Measurements from ENCODE around the gene FOXC2. TPM values are rescaled to one million over a fixed set of nuclear protein-coding genes. Genes with fewer than 3 reads are reported as not detected.

FOXC2 gene
- total and polyA plus RNA-seq, 10 of the 15 experiments (the other 5 are each of a cell fraction or from before 2014, with no cell fraction given), result not detected

DNA sequence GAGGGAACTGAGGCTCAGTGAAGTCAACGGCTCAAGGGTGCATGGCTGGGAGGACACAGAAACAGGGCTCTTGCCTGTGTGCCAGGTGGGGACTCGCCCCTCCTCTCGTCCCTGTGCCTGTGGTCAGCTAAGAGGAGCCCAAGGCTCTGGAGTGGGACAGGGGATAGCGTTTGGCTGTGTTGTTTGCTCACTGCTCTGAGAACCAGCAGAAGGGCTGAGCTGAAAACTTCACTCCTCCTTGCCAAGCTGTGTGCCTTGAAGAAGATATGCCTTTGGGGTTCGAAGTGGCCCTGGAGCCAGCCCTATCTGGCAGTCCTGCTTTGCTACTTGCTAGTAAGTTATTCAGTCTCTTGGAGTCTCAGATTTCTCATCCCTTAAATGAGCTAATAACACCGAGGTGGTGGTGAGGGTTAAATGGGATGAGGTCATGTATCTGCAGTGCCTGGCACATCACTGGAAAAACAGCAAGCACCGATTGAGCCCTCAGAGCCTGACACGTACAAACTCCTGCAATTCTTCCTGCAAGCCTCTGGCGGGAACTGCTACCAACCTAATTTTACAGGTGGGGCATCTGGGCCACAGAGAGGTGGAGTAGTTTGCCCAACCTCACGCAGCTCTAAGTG, 29.5 kb downstream of the FOXC2 start:
- no TSS peak for BruUV-seq (replicated peaks)
- intact Hi-C loops (cut with micrococcal nuclease; ENCODE audit: unreplicated experiment), result no loop called here
- Histone ChIP-seq H3K4me2 (ENCODE audit: control insufficient read depth, insufficient read depth) (no peak overlapping the region), H3K9ac (ENCODE audit: control insufficient read depth, insufficient read depth, low read length) (no peak overlapping the region), H3K4me1 (ENCODE audit: control insufficient read depth, insufficient read depth, low read length) (no peaks in the 10 kb centered on the region), H3K9me3 (replicated peaks; ENCODE audit: control insufficient read depth, insufficient read depth, low read length) (no peaks in the 10 kb centered on the region), H3K36me3 (ENCODE audit: control insufficient read depth in 2 of 2, insufficient read depth in 2 of 2, low read length in 1 of 2) (no peaks in the 10 kb centered on the region), H3K27me3 (replicated peaks in 1 of 2; ENCODE audit: control insufficient read depth in 2 of 2, insufficient read depth in 2 of 2, low read length in 1 of 2) (peaks cover 2 to 4% of the 10 kb centered on the region in 2 experiments; a peak in 3 of 4 replicates), H3K4me3 (no peak overlapping the region), H3K79me2 (ENCODE audit: control insufficient read depth, insufficient read depth, low read length) (no peaks in the 10 kb centered on the region), H2AFZ (ENCODE audit: control insufficient read depth, low read depth, low read length) (no peak overlapping the region), H3K27ac (ENCODE audit: control insufficient read depth, insufficient read depth) (no peak overlapping the region), H4K20me1 (ENCODE audit: control insufficient read depth, insufficient read depth) (no peaks in the 10 kb centered on the region)
- 13% methylated on average over 10 of the region's 10 CpGs for WGBS (ENCODE audit: insufficient coverage, insufficient replicate concordance, low lambda C conversion rate, missing lambda C conversion rate)
- ChIA-PET RAD21 (ENCODE audit: unreplicated experiment) (no interaction called here), CTCF (no interaction called here), SMC1A (ENCODE audit: uncharacterized antibody, unreplicated experiment) (interaction anchor here (0.9 to 1.1 kb wide), 2 partner anchors 26 to 276 kb away, joined by 3 to 4 read pairs; no protein-coding TSS in a partner anchor), POLR2A (no interaction called here)
- no peak for ATAC-seq
- FAIRE-seq, result no peak
- in situ Hi-C loops (cut with MboI), result no loop called here
- DNase-seq (ENCODE audit: low read depth, low spot score), result no peak
- no peak for TF ChIP-seq ZSCAN29 (IDR thresholded peaks at IDR 0.05)
- TF ChIP-seq ETV6 (conservative IDR thresholded peaks at IDR 0.05 in 1 of 2, IDR thresholded peaks at IDR 0.05 in 1 of 2; ENCODE audit: borderline replicate concordance in 1 of 2, low read depth in 1 of 2), result no peak
- no peak for TF ChIP-seq RAD21 (IDR thresholded peaks at IDR 0.05; ENCODE audit: insufficient read depth, low read depth, low read length)
- no peak for TF ChIP-seq SUPT20H (IDR thresholded peaks at IDR 0.05; ENCODE audit: borderline replicate concordance, control insufficient read depth, low read depth, low read length)
- no peak for TF ChIP-seq YBX1 (IDR thresholded peaks at IDR 0.05)
- no peak for TF ChIP-seq CBFB (IDR thresholded peaks at IDR 0.05; ENCODE audit: low read depth)
- no peak for TF ChIP-seq ZNF384 (IDR thresholded peaks at IDR 0.05; ENCODE audit: borderline replicate concordance, low read depth, low read length)
- no peak for TF ChIP-seq NR2C1 (IDR thresholded peaks at IDR 0.05)
- TF ChIP-seq CBX3 (IDR thresholded peaks at IDR 0.05; ENCODE audit: borderline replicate concordance, low read depth), result no peak
- TF ChIP-seq JUNB (IDR thresholded peaks at IDR 0.05), result no peak
- no peak for TF ChIP-seq TCF12 (IDR thresholded peaks at IDR 0.05; ENCODE audit: low read depth, low read length)
- no peak for TF ChIP-seq TCF7 (IDR thresholded peaks at IDR 0.05; ENCODE audit: borderline replicate concordance)
- no peak for TF ChIP-seq NFXL1 (IDR thresholded peaks at IDR 0.05; ENCODE audit: borderline replicate concordance)
- TF ChIP-seq CHD1 (IDR thresholded peaks at IDR 0.05; ENCODE audit: low read depth, low read length), result no peak
- TF ChIP-seq, protein P1, sequence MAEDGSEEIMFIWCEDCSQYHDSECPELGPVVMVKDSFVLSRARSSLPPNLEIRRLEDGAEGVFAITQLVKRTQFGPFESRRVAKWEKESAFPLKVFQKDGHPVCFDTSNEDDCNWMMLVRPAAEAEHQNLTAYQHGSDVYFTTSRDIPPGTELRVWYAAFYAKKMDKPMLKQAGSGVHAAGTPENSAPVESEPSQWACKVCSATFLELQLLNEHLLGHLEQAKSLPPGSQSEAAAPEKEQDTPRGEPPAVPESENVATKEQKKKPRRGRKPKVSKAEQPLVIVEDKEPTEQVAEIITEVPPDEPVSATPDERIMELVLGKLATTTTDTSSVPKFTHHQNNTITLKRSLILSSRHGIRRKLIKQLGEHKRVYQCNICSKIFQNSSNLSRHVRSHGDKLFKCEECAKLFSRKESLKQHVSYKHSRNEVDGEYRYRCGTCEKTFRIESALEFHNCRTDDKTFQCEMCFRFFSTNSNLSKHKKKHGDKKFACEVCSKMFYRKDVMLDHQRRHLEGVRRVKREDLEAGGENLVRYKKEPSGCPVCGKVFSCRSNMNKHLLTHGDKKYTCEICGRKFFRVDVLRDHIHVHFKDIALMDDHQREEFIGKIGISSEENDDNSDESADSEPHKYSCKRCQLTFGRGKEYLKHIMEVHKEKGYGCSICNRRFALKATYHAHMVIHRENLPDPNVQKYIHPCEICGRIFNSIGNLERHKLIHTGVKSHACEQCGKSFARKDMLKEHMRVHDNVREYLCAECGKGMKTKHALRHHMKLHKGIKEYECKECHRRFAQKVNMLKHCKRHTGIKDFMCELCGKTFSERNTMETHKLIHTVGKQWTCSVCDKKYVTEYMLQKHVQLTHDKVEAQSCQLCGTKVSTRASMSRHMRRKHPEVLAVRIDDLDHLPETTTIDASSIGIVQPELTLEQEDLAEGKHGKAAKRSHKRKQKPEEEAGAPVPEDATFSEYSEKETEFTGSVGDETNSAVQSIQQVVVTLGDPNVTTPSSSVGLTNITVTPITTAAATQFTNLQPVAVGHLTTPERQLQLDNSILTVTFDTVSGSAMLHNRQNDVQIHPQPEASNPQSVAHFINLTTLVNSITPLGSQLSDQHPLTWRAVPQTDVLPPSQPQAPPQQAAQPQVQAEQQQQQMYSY (CRISPR knock-in tag; IDR thresholded peaks at IDR 0.05), result no peak
- TF ChIP-seq, protein P2, sequence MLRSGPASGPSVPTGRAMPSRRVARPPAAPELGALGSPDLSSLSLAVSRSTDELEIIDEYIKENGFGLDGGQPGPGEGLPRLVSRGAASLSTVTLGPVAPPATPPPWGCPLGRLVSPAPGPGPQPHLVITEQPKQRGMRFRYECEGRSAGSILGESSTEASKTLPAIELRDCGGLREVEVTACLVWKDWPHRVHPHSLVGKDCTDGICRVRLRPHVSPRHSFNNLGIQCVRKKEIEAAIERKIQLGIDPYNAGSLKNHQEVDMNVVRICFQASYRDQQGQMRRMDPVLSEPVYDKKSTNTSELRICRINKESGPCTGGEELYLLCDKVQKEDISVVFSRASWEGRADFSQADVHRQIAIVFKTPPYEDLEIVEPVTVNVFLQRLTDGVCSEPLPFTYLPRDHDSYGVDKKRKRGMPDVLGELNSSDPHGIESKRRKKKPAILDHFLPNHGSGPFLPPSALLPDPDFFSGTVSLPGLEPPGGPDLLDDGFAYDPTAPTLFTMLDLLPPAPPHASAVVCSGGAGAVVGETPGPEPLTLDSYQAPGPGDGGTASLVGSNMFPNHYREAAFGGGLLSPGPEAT (IDR thresholded peaks at IDR 0.05; ENCODE audit: low read depth), result no peak
- TF ChIP-seq, protein P3, sequence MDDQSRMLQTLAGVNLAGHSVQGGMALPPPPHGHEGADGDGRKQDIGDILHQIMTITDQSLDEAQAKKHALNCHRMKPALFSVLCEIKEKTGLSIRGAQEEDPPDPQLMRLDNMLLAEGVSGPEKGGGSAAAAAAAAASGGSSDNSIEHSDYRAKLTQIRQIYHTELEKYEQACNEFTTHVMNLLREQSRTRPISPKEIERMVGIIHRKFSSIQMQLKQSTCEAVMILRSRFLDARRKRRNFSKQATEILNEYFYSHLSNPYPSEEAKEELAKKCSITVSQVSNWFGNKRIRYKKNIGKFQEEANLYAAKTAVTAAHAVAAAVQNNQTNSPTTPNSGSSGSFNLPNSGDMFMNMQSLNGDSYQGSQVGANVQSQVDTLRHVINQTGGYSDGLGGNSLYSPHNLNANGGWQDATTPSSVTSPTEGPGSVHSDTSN (IDR thresholded peaks at IDR 0.05; ENCODE audit: insufficient replicate concordance, low read depth, low read length), result no peak
- no peak for TF ChIP-seq CREM (IDR thresholded peaks at IDR 0.05; ENCODE audit: low read depth)
- no peak for TF ChIP-seq HDAC6 (IDR thresholded peaks at IDR 0.05; ENCODE audit: unreplicated experiment)
